ENCODE results near the gene SLC23A2.

The SLC23A2 gene

GRCh38 chr20:4910951-4911350 is 90.4 kb downstream of the SLC23A2 start:
- in situ Hi-C loops (cut with MboI; ENCODE audit: low sequenced_read_pairs) = no loop called here

- in situ Hi-C loops (cut with MboI; ENCODE audit: low sequenced_read_pairs) = no loop called here
These were observed 95.7 kb downstream of the SLC23A2 start for GRCh38 chr20:4905613-4906012.

- in situ Hi-C loops (cut with MboI; ENCODE audit: low sequenced_read_pairs) = no loop called here
These were observed 96.1 kb downstream of the SLC23A2 start for GRCh38 chr20:4905195-4905594.

GRCh38 chr20:4904127-4904860 is 97.0 kb downstream of the SLC23A2 start:
- in situ Hi-C loops (cut with MboI; ENCODE audit: low sequenced_read_pairs) = no loop called here

GRCh38 chr20:4902788-4903187 is 98.5 kb downstream of the SLC23A2 start:
- in situ Hi-C loops (cut with MboI; ENCODE audit: low sequenced_read_pairs) = no loop called here

GRCh38 chr20:4901031-4901818 is 100.1 kb downstream of the SLC23A2 start:
- in situ Hi-C loops (cut with MboI; ENCODE audit: low sequenced_read_pairs) = no loop called here

- in situ Hi-C loops (cut with MboI; ENCODE audit: low sequenced_read_pairs) = no loop called here
These were observed 102.7 kb downstream of the SLC23A2 start for GRCh38 chr20:4898282-4899244.

GRCh38 chr20:4897600-4897999 is 103.7 kb downstream of the SLC23A2 start:
- in situ Hi-C loops (cut with MboI; ENCODE audit: low sequenced_read_pairs) = no loop called here

- in situ Hi-C loops (cut with MboI; ENCODE audit: low sequenced_read_pairs) = no loop called here
These were observed 104.3 kb downstream of the SLC23A2 start for GRCh38 chr20:4896971-4897497.

- in situ Hi-C loops (cut with MboI; ENCODE audit: low sequenced_read_pairs) = no loop called here
These were observed 105.1 kb downstream of the SLC23A2 start for GRCh38 chr20:4896119-4896702.

- in situ Hi-C loops (cut with MboI; ENCODE audit: low sequenced_read_pairs) = no loop called here
These were observed 106.3 kb downstream of the SLC23A2 start for GRCh38 chr20:4894981-4895381.

GRCh38 chr20:4894409-4894808 is 106.9 kb downstream of the SLC23A2 start:
- in situ Hi-C loops (cut with MboI; ENCODE audit: low sequenced_read_pairs) = no loop called here

GRCh38 chr20:4893709-4894108 is 107.6 kb downstream of the SLC23A2 start:
- in situ Hi-C loops (cut with MboI; ENCODE audit: low sequenced_read_pairs) = no loop called here

GRCh38 chr20:4891997-4892396 is 109.3 kb downstream of the SLC23A2 start:
- in situ Hi-C loops (cut with MboI; ENCODE audit: low sequenced_read_pairs) = no loop called here

GRCh38 chr20:4891190-4891763 is 110.0 kb downstream of the SLC23A2 start:
- in situ Hi-C loops (cut with MboI; ENCODE audit: low sequenced_read_pairs) = no loop called here

GRCh38 chr20:4889446-4889845 is 111.9 kb downstream of the SLC23A2 start:
- in situ Hi-C loops (cut with MboI; ENCODE audit: low sequenced_read_pairs) = no loop called here

GRCh38 chr20:4887586-4887985 is 113.7 kb downstream of the SLC23A2 start:
- in situ Hi-C loops (cut with MboI; ENCODE audit: low sequenced_read_pairs) = no loop called here

- in situ Hi-C loops (cut with MboI; ENCODE audit: low sequenced_read_pairs) = no loop called here
These were observed 114.4 kb downstream of the SLC23A2 start for GRCh38 chr20:4886771-4887527.

- in situ Hi-C loops (cut with MboI; ENCODE audit: low sequenced_read_pairs) = no loop called here
These were observed 115.4 kb downstream of the SLC23A2 start for GRCh38 chr20:4885877-4886276.
